ENCODE data around the gene TEX38. TPM values are rescaled to one million over a fixed set of nuclear protein-coding genes. Genes with fewer than 3 reads are reported as not detected.

Gene TEX38
- total and polyA plus RNA-seq, 2 of the 13 experiments (the other 11 are each of a cell fraction or from before 2014, with no cell fraction given), result 0.18 TPM; not detected in 1

DNA sequence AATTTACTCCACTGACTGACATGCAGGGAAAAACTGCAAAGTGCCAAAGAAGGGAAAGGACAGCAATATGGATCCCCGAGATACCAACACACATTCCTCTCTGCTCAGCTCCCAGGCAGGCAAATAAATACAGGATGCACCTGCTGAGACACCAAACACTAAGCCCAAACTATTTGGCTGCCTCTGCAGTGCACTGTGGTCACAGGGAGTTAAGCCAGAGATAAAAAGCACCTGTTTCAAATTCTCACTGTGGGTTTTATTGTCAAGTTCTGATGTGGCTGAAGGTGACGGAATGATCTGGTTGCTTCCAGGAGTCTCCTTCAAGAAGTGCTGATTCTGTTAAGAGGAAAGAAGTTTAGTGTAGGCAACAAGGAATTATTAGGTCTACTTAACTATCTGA is 17.7 kb downstream of the TEX38 start:
- no peak overlapping the region for H3K27ac ChIP-seq (ENCODE audit: extremely low read length, insufficient read depth, low read length)
- no peak overlapping the region for H2AFZ ChIP-seq (ENCODE audit: low read length)
- no peak overlapping the region for H3K9ac ChIP-seq (ENCODE audit: insufficient read depth, low read depth, low read length)
- 0 out of 2 replicates have a peak, but pooled peaks cover 11% of the 10 kb centered on the region for H3K4me1 ChIP-seq (ENCODE audit: insufficient read depth, low read length)
- FAIRE-seq, result no peak
- no TSS peak for BruUV-seq (replicated peaks)
- H3K27me3 ChIP-seq (ENCODE audit: control insufficient read depth in 1 of 2, insufficient read depth in 2 of 2, low read length in 2 of 2), result no peaks in the 10 kb centered on the region
- in situ Hi-C loops (cut with HindIII; ENCODE audit: extremely low pct_ligation_motif_present, low pct_unique_long_range_greater_than_20kb), result no loop called here
- DNase-seq (ENCODE audit: low spot score), result no peak
- TF ChIP-seq ZNF496 (CRISPR knock-in tag; IDR thresholded peaks at IDR 0.05; ENCODE audit: insufficient replicate concordance) (no peak), TARDBP (CRISPR knock-in tag; IDR thresholded peaks at IDR 0.05) (no peak), ZNF878 (CRISPR knock-in tag; IDR thresholded peaks at IDR 0.05) (no peak), ZBTB42 (CRISPR knock-in tag; IDR thresholded peaks at IDR 0.05) (no peak), HIVEP1 (CRISPR knock-in tag; IDR thresholded peaks at IDR 0.05) (no peak), ZNF317 (CRISPR knock-in tag; IDR thresholded peaks at IDR 0.05) (no peak), SYNCRIP (IDR thresholded peaks at IDR 0.05; ENCODE audit: insufficient read depth, low read depth, low read length) (no peak), RORA (CRISPR knock-in tag; IDR thresholded peaks at IDR 0.05) (no peak), ZNF501 (CRISPR knock-in tag; IDR thresholded peaks at IDR 0.05) (no peak), RARG (CRISPR knock-in tag; IDR thresholded peaks at IDR 0.05; ENCODE audit: low read depth) (no peak), TCF12 (IDR thresholded peaks at IDR 0.05) (no peak), TCF12 (CRISPR knock-in tag; IDR thresholded peaks at IDR 0.05) (no peak), ZSCAN22 (CRISPR knock-in tag; IDR thresholded peaks at IDR 0.05) (no peak)
- TF ChIP-seq, protein P1, sequence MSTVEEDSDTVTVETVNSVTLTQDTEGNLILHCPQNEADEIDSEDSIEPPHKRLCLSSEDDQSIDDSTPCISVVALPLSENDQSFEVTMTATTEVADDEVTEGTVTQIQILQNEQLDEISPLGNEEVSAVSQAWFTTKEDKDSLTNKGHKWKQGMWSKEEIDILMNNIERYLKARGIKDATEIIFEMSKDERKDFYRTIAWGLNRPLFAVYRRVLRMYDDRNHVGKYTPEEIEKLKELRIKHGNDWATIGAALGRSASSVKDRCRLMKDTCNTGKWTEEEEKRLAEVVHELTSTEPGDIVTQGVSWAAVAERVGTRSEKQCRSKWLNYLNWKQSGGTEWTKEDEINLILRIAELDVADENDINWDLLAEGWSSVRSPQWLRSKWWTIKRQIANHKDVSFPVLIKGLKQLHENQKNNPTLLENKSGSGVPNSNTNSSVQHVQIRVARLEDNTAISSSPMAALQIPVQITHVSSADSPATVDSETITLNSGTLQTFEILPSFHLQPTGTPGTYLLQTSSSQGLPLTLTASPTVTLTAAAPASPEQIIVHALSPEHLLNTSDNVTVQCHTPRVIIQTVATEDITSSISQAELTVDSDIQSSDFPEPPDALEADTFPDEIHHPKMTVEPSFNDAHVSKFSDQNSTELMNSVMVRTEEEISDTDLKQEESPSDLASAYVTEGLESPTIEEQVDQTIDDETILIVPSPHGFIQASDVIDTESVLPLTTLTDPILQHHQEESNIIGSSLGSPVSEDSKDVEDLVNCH (CRISPR knock-in tag; IDR thresholded peaks at IDR 0.05), result no peak
- TF ChIP-seq, protein P2, sequence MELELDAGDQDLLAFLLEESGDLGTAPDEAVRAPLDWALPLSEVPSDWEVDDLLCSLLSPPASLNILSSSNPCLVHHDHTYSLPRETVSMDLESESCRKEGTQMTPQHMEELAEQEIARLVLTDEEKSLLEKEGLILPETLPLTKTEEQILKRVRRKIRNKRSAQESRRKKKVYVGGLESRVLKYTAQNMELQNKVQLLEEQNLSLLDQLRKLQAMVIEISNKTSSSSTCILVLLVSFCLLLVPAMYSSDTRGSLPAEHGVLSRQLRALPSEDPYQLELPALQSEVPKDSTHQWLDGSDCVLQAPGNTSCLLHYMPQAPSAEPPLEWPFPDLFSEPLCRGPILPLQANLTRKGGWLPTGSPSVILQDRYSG (CRISPR knock-in tag; IDR thresholded peaks at IDR 0.05), result no peak
- ChIA-PET POLR2A (no interaction called here), CTCF (ENCODE audit: low intra/inter-chr PET ratio, low total read pairs) (no interaction called here)
- 100% methylated on average over 2 of the region's 2 CpGs for WGBS (ENCODE audit: low lambda C conversion rate)
- no peak overlapping the region for H3K4me3 ChIP-seq (replicated peaks in 1 of 3; ENCODE audit: insufficient read depth in 1 of 3, low read depth in 2 of 3, low read length in 3 of 3)
- H4K20me1 ChIP-seq (ENCODE audit: insufficient read depth, low read length), result no peaks in the 10 kb centered on the region
- H3K4me2 ChIP-seq (ENCODE audit: low read depth, low read length), result no peak overlapping the region
- H3K9me3 ChIP-seq (ENCODE audit: low read length), result no peaks in the 10 kb centered on the region
- H3K36me3 ChIP-seq (replicated peaks in 1 of 2; ENCODE audit: control insufficient read depth in 1 of 2, insufficient read depth in 2 of 2, low read length in 2 of 2), result peaks cover 13 to 77% of the 10 kb centered on the region in 2 experiments
- intact Hi-C loops (cut with micrococcal nuclease; ENCODE audit: unreplicated experiment), result no loop called here
- no peaks in the 10 kb centered on the region for H3K79me2 ChIP-seq (ENCODE audit: insufficient read depth, low read length)
- no peak for ATAC-seq
